Activated CD4-positive, CD25-positive, alpha-beta regulatory T cell treated with anti-CD3 and anti-CD28 coated beads, Interleukin-2, amount 50 U/mL, for 24 hours (primary cell): Measurements from ENCODE around the gene MAB21L4.

ENCODE experiments used
- ATAC-seq, 2 donors: fragments of 150-1000 bp; cut with Tn5 transposase; one replicate each; pipeline ENCODE4 v1.10.0; 2021; ENCODE audit warnings: mild to moderate bottlenecking in 1 of 2, moderate library complexity in 1 of 2

MAB21L4 gene

DNA sequence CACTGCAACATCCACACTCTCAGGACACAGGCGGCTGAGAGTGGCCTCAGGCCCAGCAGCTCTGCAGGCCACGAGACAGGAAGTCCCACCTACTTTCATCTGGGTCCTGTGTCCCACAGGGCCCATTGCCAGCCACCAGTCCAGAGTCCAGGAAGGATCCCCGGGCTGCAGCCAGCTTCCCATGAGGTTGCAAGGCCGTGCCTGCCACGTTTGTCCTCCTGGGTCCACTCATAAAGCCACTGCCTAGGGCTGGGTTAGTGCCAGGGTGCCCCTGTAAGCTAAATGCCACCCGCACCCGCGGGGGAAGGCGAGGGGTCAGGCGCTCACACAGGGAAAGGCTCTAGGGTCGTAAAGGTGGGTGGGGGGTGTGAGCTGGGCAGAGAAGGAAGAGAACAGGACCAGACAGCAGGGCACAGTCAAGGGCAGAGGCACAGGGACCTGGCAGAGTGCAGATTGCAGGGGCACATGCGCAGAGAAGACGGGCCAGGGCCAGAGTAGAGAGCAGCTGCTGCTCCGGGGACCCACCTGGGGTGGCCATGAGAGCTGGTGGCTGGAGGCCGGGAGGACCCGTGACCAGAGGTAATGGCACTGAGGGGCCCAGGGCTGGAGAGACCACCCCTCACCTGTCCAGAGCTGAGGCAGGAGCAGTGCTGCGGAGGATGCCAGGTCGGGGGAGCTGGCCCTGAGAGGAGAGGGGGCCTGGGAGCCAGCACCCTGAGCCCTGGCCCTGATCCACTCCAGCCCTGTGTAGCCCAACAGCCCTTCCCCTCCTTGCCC, 19.3 kb downstream of the MAB21L4 start:
- ATAC-seq = no peak

DNA sequence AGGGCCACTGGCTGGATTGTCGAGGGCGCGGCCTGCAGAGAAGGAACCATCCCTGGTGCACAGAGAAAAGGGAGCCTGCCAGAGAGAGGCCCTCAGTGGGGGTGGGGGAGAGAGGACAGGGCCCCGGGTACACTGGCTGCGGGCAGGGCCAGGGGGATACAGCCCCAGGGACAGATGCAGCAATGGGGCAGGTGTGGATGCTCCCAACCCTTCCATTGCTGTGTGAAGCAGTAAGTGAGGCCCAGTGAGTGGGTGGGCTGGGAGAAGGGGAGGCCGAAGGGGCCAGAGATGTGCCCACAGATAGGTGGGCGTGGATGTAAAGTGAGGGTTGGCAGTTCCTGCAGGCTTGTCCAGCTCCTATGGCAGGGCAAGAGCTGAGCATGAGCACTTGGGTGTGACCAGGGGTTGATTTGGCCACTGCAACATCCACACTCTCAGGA, 19.9 kb downstream of the MAB21L4 start:
- no peak for ATAC-seq

DNA sequence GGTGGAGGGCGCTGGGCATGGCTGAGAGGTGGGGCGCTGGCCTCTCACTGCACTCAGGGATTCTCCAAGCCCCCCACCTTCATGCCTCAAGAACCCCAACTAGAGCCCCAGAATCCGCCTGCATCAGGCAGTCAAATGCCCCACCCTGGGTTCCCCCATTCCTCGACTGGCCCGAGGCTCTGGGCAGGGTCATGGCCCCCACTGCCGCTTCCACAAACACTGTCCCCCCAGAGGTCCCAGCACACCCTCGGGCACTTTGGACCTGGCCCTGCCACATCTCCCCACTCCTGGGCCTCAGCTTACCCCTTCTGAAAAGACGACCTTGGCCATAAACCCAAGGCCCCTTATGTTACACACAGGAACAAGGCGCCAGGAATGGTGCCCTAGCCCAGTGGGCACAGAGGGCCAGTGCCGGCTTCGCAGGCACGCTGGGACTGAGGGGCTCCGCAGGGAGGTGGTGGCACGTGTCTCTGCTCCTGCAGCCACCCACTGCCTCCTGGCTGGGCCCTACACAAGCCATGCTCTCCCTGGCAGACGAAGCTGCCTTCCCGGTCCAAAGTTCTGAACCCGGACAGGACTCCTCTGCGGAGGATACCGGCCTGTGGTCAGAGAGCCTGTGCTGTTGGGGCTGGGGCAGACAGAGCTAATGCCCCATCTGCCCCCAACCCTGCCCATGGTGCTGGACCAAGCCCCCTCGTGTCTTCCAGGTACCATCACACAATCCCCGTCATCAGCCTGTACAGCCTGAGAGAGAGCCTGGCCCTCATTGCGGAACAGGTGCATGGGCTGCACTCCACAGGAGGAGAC, 20.5 kb downstream of the MAB21L4 start:
- ATAC-seq = no peak

DNA sequence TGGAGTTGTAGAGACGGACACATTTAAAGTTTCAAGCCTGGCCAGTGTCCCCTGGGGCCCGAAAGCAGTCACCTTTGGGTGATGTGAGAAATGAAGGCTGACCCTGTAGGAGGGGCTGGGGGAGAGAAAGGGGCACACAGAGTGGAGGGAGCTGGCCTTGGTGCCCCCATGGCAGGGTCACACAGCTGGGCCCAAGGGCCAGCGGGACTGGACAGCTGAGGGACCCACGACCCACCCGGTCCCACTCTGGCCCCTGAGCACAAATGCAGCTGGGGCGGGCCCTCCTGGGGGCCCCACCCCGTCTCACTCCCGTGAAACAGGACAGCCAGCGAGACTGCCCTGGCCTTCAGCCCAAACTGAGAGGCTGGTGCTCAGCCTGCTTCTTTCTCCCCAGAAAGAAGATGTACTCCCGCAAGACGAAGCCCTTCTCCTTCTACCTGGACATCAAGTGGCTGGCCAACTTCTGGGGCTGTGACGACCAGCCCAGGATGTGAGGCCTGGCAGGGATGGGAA, 21.2 kb downstream of the MAB21L4 start:
- ATAC-seq = no peak

DNA sequence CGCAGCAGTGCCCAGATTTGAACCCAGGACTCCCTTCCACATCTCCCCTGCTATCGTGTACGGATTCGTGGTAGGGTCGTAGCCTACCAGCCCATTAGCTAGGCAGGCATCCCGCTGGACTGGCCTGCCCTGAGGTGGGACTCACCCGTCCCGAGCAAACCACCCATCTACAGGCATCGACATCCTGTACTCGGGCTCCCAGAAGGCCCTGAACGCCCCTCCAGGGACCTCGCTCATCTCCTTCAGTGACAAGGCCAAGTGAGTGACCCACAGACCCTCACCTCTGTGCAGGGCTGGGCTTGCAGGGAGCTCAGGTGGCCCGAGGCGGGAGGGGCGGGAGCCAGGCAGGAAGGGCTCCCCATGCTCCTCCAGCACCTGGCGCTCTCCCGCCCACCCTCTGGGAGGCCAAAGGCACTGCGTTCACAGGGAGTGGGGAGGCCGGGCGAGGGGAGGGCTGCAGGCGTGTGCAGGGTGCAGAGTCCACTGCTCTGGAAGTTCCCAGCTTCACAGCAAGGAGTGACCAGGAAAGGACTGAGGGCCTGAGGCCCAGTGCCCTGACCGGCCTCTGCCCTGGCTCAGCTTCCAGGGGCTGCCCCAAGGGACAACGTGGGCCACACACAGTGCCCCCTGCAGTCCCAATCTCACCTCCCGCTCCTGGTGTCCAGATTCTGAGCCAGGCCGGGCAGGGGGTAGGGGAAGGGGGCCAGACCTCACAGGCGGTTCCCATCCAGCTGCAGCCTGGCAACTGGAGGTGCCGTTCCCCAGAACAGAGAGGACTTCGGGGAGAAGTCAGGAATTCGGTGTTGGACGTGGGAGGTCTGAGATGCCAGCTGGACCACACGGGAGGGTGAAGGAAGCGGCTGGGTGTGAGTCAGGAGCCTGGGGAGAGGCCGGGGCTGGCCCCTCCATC, 21.9 kb downstream of the MAB21L4 start:
- no peak for ATAC-seq

DNA sequence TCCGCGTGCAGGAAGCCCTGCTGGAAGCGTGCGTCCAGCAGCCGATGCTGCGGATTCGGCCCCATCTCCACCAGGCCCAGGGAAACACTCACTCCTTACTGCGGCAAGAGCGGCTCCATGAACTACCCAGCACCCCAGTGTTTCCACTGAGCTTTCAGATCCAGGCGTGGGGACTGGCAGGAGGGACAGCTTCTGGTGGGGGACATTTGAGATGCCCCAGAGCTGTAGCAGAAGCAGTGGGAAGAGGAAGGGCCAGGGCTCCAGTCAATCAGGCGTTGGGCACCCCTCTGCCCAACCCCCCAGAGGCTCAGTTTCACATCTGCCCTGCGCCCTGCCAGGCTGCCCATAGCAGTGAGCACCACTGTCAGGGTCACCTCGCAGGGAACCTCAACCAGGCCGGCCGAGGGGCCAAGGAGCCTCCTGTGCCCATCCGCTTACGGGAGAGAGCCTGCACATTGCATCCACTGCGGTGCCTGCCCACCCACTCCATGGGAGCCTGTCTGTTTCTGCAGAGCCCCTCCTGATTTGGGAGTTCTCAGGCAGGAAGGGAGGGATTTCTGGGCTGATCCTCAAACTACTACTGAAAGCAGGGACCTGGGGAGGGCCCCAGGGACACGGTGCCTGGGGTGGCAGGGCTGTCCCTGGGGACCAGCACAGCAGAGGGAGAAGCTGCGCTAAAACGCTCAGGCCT, 22.7 kb downstream of the MAB21L4 start:
- no peak for ATAC-seq

DNA sequence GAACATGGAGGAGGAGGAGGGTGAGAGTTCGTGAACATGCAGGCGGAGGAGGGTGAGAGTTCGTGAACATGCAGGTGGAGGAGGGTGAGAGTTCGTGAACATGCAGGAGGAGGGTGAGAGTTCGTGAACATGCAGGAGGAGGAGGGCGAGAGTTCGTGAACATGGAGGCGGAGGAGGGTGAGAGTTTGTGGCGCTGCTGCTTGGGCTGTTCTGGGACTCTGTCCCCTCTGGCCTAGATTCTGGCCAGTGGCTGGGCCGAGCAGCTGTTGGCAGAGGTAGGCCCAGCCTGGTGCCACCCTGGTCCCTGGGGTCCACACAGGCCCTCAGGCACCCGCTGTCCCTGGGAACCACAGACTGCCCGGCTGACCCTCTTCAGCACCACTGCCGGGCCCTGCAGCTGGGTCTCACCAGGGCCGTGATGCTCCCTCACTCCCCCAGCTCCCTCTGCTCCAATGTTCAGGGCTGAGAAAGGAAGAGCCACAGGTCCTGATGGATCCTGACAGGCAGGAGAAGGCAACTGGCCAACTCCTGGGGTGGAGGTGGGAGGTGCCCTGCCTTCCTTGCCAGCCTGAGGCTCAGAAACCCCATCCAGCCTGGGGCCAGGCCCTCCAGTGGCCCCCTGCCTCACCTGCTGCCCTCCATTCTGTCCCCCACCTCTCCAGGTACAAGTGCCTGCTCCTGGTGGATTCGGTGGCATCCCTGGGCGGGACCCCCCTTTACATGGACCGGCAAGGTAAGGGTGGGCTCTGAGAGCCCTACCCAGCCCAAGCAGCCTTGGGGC, 23.4 kb downstream of the MAB21L4 start:
- ATAC-seq = no peak

DNA sequence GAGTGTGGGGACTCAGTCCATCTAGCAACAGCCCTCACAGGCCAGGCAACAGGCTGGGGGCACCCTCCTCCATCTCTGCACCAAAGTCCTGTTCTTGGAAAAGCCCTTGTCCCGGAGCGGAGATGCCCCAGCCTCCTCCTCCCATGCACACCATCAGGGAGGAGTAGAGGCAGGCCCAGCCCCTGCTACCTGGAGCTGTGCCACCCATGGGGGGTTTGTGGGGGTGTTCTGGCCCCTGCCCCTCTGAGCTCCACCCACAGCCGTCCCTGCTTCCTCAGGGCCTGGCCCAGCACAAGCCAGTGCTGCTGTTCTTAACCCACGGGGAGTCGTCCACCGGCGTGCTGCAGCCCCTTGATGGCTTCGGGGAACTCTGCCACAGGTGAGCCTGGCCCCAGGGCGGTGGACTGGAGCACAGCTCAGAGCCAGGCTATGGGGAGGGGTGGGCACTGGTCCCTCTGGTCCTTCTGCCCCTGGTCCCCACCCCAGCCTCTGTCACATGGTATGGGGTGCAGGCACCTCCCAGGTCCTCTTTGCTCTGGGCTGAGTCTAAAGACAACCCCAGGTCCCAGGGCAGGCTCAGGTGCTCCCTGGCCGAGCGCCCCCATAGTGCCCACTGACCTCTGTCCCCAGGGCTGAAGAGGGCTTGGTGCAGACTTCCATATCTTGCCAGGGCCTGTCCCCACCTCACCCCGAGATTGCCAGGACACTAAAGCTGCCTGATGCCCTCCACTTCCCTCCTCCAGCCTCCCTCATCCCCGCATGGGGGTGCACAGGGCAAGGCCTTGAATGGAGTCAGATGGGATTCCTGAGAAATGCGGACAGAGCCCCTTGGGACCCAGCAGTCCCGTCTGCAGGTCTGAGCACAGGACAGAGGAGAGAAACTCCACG, 24.6 kb downstream of the MAB21L4 start:
- ATAC-seq = no peak

DNA sequence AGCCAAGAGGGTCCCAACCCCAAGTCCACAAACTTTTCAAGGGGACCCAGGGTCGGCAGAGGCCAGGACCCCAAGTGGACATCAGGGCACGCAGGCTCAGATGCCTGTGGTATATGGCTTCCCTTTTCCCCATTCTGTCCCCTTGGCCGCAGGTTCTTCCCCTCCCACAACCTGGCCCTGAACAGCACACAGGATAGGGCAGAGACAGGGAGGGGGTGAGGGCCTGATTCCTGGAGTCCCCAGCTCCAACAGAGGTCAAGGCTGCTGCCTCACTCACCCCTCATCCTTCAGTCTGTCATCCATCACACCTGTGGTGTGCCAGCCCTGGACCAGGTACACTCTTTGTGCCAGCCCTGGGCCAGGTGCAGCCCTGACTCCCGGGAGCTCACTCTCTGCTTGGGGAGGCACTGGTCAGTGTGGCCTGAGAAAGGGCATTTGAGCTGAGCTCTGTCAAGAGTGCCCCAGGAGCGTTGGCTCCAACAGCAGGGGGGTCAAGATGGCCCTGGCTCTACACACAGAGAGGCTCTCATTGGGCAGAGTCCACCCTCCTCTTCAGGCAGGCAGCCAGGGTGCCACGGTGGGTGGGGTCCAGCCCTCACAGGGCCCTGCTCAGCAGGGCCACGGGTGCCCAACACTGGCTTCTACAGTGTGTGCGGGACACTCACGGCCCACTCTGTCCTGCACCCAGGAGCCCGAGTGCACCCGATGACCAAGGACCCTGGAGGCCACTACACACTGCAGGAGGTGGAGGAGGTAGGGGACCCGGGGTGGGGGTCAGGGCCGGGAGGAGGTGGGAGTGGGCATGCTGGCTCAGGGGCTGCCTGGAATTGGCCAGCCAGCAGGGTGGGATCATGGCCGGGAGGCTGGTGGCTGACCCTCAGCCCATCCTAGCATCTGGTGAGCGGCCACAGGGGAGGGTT, 25.7 kb downstream of the MAB21L4 start:
- ATAC-seq = no peak

DNA sequence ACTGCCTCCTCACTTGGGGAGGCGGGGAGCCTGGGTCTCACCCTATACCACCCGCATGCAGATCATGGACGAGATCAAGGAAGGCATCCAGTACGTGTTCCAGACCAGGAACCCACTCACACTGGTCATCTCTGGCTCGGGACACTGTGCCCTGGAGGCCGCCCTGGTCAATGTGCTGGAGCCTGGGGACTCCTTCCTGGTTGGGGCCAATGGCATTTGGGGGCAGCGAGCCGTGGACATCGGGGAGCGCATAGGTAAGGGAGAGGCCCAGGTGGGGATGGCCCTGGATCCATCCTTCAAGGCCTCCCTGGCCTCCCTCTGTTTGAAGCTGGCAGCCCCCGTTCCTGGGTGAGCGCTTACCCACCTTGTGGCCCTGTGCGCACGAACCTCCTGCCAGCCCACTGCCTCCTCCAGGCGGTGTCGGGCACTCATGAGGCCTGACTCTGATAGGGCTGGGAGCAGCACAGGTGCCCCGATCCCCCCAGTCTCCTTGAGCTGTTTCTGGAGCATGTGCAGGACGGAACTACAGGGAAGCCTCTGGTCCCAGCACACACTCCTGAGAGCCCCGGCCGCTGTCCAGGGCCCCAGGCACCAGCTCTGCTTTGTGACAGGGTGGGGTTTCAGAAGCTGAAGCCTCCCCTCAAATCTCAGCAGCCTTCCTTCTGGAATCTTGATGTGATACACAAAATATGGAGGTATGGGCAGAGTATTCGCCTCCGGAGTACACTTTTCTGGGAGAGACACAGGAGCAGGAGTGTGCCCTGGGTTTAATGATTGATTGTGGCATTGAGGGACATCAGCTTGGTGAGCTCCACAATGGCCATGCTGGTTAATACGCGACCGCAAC, 26.6 kb downstream of the MAB21L4 start:
- ATAC-seq = no peak

DNA sequence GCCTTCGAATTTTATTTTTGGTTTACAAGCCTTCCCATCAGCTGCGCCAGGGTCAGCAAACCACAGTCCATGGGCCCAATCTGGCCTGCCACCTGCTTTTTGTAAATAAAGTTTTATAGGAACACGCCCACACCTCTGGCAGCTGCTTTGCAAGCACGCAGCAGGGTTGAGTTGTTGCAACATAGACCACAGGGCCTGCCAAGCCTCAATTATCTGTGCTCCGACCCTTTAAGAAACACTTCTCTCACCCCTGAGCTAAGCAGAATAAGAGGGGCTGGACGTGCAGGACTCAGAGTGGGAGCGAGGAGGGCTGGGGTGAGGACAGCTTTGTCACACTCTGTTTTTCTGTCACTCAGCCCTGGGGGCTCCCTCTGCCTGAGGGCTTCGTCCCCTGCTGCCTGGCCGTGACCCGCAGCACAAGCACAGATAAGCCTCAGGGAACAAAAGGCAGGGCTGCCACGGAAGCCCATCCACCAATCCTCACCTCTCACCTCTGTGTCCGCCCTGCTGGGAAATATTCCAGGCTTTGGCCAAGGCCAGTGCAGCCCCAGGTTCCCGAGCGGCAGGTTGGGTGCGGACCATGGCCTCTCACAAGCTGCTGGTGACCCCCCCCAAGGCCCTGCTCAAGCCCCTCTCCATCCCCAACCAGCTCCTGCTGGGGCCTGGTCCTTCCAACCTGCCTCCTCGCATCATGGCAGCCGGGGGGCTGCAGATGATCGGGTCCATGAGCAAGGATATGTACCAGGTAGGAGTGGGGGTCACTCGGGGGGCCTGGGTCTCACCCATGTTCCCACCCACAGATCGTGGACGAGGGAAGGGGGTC, 27.5 kb downstream of the MAB21L4 start, which contains the start of gene AGXT:
AGXT (plus strand) TSS at position 539 of the 823 bp plus-strand sequence; CDS start at position 581, 42 bp downstream.
- ATAC-seq = no peak

DNA sequence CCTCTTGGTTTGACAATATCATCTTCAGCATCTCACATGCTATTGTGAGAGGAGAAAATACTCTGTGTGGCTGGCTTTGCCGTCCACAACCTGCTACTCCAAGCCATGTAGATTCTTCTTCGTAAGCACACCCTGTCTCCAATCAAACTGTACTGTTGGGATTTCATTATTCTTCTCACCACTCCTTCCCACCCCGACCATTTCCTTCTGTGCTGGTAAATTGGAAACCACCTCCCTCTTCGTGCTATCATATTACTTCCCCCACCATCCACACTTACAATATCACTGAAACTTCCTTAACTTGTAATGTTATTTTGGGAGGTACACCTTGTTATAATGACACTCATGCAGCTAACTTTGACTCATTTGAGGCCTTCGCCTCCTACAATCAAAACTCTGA, 30.6 kb downstream of the MAB21L4 start:
- no peak for ATAC-seq

DNA sequence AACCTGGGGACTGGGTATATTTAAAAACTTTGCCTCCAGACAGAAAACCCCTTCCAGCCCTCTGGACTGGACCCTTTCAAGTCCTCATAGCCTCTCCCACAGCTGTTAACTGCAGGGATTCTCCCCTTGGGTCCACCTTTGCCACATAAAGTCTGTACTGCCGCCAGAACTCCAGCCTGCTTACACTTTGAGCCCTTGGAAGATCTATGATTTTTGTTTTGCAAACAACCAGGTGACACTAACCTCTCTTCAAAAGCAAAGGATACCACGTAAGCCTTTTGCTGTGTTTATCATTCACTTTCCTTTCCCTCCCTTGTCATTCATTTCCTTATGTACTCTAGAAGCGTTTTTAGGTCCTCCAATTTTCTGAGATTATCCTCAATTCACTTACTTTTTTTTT, 31.5 kb downstream of the MAB21L4 start:
- no peak for ATAC-seq

DNA sequence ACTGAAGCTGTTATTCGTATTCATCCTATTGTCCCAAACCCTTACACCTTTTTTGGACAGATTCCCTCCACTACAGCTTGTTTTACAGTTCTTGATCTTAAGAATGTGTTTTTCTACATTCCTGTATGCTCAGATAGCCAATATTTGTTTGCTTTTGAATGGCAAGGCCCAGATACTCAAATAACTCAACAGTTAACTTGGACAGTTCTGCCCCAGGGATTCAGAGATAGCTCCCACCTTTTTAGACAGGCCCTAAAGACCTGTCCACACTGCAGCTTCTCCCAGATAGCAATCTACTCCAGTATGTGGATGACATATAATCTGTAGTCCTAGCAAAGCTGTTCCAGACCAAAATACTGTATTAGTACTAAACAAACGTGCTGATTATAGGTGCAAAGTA, 34.4 kb downstream of the MAB21L4 start:
- no peak for ATAC-seq

DNA sequence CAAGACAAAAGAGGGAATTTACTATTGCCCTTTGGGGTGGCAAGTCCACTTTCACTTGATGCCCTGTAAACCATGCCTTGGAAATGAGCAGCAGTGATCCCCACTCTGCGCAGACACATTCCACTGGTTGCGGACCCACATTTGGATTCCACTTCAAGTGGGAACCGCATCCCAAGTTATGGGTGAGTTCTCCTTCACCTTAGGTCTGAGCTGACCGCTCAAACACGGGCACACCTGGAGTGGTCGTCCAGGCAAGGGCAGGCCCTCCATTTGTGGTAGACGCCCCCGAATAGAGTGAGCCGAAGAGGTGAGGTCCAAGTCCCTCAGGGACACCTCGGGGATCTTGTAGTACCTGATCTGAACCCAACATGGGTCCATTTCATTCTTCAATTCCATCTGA, 37.1 kb downstream of the MAB21L4 start:
- no peak for ATAC-seq

DNA sequence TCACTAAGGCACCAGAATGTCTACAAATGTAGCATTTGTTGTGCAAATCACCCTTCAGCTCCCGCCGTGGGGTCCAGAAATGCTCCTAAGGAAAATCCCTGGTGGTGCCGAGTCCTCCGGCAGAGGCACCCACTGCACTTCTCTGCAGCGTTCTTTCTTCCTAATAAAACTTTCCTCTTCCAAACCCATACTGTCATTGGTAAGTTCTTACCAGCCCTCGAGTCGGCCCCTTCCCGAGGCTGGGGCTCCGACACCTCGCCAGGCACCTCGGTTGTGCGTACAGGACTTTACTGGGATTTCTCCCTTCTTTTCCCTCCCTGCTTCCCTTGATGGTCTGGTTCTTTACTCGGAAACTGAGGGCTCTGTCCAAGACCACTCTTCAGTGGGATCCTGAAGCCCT, 37.6 kb downstream of the MAB21L4 start:
- no peak for ATAC-seq
